HCT116 (cell line): ENCODE results near the gene SLC1A3. TPM values are rescaled to one million over a fixed set of nuclear protein-coding genes. Genes with fewer than 3 reads are reported as not detected.

Experiments used
- ATAC-seq: fragments of 200-7000 bp; cut with Tn5 transposase; 2 replicates; pipeline ENCODE4 v1.9.1; 2020; ENCODE audit warnings: mild to moderate bottlenecking, moderate library complexity
- BruUV-seq: library from RNA; stranded (reverse); fragments of 400-500 nt; replicated peaks from 2 replicates; lab custom pipeline; 2021; lab: Mats Ljungman, UMichigan
- CTCF ChIA-PET: fragments of 300-600 bp; sonication (Branson Sonifier 250); formaldehyde crosslinking; loops from one replicate; lab custom pipeline; 2021; ENCODE audit warnings: antibody characterized with exemption; lab: Charles Lee
- POLR2A ChIA-PET: fragments of 300-600, 350-600 bp; sonication (Branson Sonifier 250); formaldehyde crosslinking; loops from one replicate; lab custom pipeline; 2021; ENCODE audit warnings: antibody characterized with exemption; lab: Charles Lee
- RAD21 ChIA-PET, 2 experiments: fragments of 300-600 bp; sonication (Branson Sonifier 250); formaldehyde crosslinking; loops; one replicate each; lab custom pipeline; 2023; ENCODE audit warnings: low total read pairs in 2 of 2; ENCODE audit not compliant: uncharacterized antibody in 2 of 2, unreplicated experiment in 2 of 2, low non-redundant PET in 1 of 2; lab: Charles Lee
- DNase-seq: peaks from one replicate; pipeline ENCODE4 v3.0.0-alpha.2; 2010; ENCODE audit warnings: low read depth, low spot score
- H2AFZ ChIP-seq: fragments of 200-600 bp; shearing (Covaris generic), sonication (generic); 2 replicates; pipeline ENCODE4 v1.6.1; 2017; ENCODE audit warnings: low read depth, mixed run types, mixed read lengths, antibody characterized with exemption, low read length; ENCODE audit not compliant: poor library complexity, severe bottlenecking
- H3K27ac ChIP-seq: 2 replicates; pipeline ENCODE4 v1.5.1; 2012; ENCODE audit warnings: low read depth, low read length
- H3K27me3 ChIP-seq: fragments of 200-600 bp; sonication (generic); 2 replicates; pipeline ENCODE4 v1.6.1; 2016; ENCODE audit warnings: mixed run types, low read length, mixed read lengths; ENCODE audit not compliant: insufficient read depth
- H3K36me3 ChIP-seq, 2 experiments: fragments of 200-500 bp in 1 of 2; fragments of 200-600 bp in 1 of 2; sonication (Bioruptor generic) in 1 of 2; sonication (generic) in 1 of 2; 2 replicates each; pipeline versions ENCODE4 v1.5.1 to v1.6.1; 2014 to 2016; ENCODE audit warnings: low read length in 2 of 2, inconsistent platforms in 1 of 2, mixed read lengths in 1 of 2, mixed run types in 1 of 2; ENCODE audit not compliant: insufficient read depth in 2 of 2, control insufficient read depth in 1 of 2
- H3K4me1 ChIP-seq, 2 experiments: fragments of 200-600 bp in 1 of 2; sonication (generic) in 1 of 2; 2 replicates each; pipeline versions ENCODE4 v1.5.1 to v1.6.1; 2012 to 2017; ENCODE audit warnings: low read length in 2 of 2, inconsistent platforms in 1 of 2, mild to moderate bottlenecking in 1 of 2, mixed read lengths in 1 of 2, mixed run types in 1 of 2, moderate library complexity in 1 of 2; ENCODE audit not compliant: insufficient read depth in 2 of 2, control insufficient read depth in 1 of 2
- H3K4me2 ChIP-seq: fragments of 200-600 bp; sonication (generic); 2 replicates; pipeline ENCODE4 v1.6.1; 2017; ENCODE audit warnings: mixed run types, low read length, mixed read lengths
- H3K4me3 ChIP-seq, 2 experiments: fragments of 200-600 bp in 1 of 2; sonication (generic) in 1 of 2; replicated peaks in 1 of 2; 2 replicates each; pipeline ENCODE4 v1.5.1; 2011 to 2016; ENCODE audit warnings: low read length in 2 of 2, control low read depth in 1 of 2, low read depth in 1 of 2, mild to moderate bottlenecking in 1 of 2, mixed read lengths in 1 of 2, mixed run types in 1 of 2
- H3K79me2 ChIP-seq: fragments of 200-600 bp; sonication (generic); 2 replicates; pipeline ENCODE4 v1.6.1; 2017; ENCODE audit warnings: mild to moderate bottlenecking, mixed run types, low read length, moderate library complexity, mixed read lengths; ENCODE audit not compliant: insufficient read depth
- H3K9ac ChIP-seq: fragments of 200-600 bp; sonication (generic); 2 replicates; pipeline ENCODE4 v1.6.1; 2016; ENCODE audit warnings: low read length, mixed read lengths
- H3K9me2 ChIP-seq: fragments of 200-600 bp; sonication (generic), shearing (Covaris generic); 2 replicates; pipeline ENCODE4 v1.6.1; 2017; ENCODE audit warnings: mixed run types, mild to moderate bottlenecking, moderate library complexity; ENCODE audit not compliant: insufficient read depth
- H3K9me3 ChIP-seq, 2 experiments: fragments of 200-500 bp in 1 of 2; fragments of 200-600 bp in 1 of 2; sonication (Bioruptor generic) in 1 of 2; sonication (generic) in 1 of 2; 2 replicates each; pipeline ENCODE4 v1.6.1; 2014 to 2017; ENCODE audit warnings: low read length in 2 of 2, mixed read lengths in 2 of 2, inconsistent platforms in 1 of 2, low read depth in 1 of 2, mild to moderate bottlenecking in 1 of 2, mixed run types in 1 of 2, moderate library complexity in 1 of 2; ENCODE audit not compliant: control insufficient read depth in 1 of 2, insufficient read depth in 1 of 2
- H4K20me1 ChIP-seq: fragments of 200-600 bp; sonication (generic), shearing (Covaris generic); 2 replicates; pipeline ENCODE4 v1.6.1; 2017; ENCODE audit warnings: mixed run types, mild to moderate bottlenecking, moderate library complexity; ENCODE audit not compliant: insufficient read depth
- CBX3 ChIP-seq: IDR thresholded peaks from 2 replicates; pipeline ENCODE4 v1.6.1; 2012; ENCODE audit warnings: low read depth
- EZH2 ChIP-seq: fragments of 200-600 bp; sonication (generic); IDR thresholded peaks from 2 replicates; pipeline ENCODE4 v1.6.1; 2017; ENCODE audit warnings: antibody characterized with exemption, mixed run types
- FOSL1 ChIP-seq: IDR thresholded peaks from 2 replicates; pipeline ENCODE4 v1.6.1; 2012; ENCODE audit warnings: low read depth
- JUND ChIP-seq: IDR thresholded peaks from 2 replicates; pipeline ENCODE4 v1.6.1; 2012
- POLR2A ChIP-seq: IDR thresholded peaks from 2 replicates; pipeline ENCODE4 v1.7.0; 2011; ENCODE audit warnings: borderline replicate concordance; ENCODE audit not compliant: insufficient read depth, insufficient read length; ENCODE audit errors: extremely low read depth
- POLR2AphosphoS5 ChIP-seq: IDR thresholded peaks from 2 replicates; pipeline ENCODE4 v1.6.1; 2011; ENCODE audit warnings: mild to moderate bottlenecking, low read depth, low read length, moderate library complexity
- SP1 ChIP-seq: IDR thresholded peaks from 2 replicates; pipeline ENCODE4 v1.6.1; 2012; ENCODE audit warnings: low read depth
- SRF ChIP-seq: IDR thresholded peaks from 2 replicates; pipeline ENCODE4 v1.6.1; 2012; ENCODE audit warnings: low read depth
- TCF7L2 ChIP-seq: IDR thresholded peaks from 2 replicates; pipeline ENCODE4 v1.7.0; 2011; ENCODE audit warnings: borderline replicate concordance, inconsistent platforms; ENCODE audit not compliant: insufficient read depth, insufficient read length; ENCODE audit errors: extremely low read depth
- YY1 ChIP-seq: IDR thresholded peaks from 2 replicates; pipeline ENCODE4 v1.6.1; 2011; ENCODE audit warnings: low read length, low read depth, moderate library complexity, mild to moderate bottlenecking; ENCODE audit not compliant: insufficient replicate concordance; ENCODE audit errors: extremely low read depth
- intact Hi-C: fragments of 100-400 bp; cut with micrococcal nuclease; formaldehyde crosslinking; loops from 2 replicates; pipeline ENCODE4 v1.10.0; 2022
- total RNA-seq: library from RNA; stranded (reverse); gene quantifications from one replicate; pipeline ENCODE4 v1.2.1, GENCODE V29; 2021; ENCODE audit not compliant: unreplicated experiment
- TF ChIP-seq, protein P1 (sequence below): IDR thresholded peaks from 2 replicates; pipeline ENCODE4 v1.6.1; 2011; ENCODE audit warnings: mild to moderate bottlenecking, low read length, moderate library complexity; ENCODE audit not compliant: insufficient replicate concordance; ENCODE audit errors: extremely low read depth
- TF ChIP-seq, protein P2 (sequence below): IDR thresholded peaks from 2 replicates; pipeline ENCODE4 v1.6.1; 2012; ENCODE audit warnings: low read depth
- TF ChIP-seq, protein P3 (sequence below): IDR thresholded peaks from 2 replicates; pipeline ENCODE4 v1.6.1; 2012

SLC1A3 gene
- total RNA-seq, 1 experiment from 2014 or later, result 12.9 TPM

DNA sequence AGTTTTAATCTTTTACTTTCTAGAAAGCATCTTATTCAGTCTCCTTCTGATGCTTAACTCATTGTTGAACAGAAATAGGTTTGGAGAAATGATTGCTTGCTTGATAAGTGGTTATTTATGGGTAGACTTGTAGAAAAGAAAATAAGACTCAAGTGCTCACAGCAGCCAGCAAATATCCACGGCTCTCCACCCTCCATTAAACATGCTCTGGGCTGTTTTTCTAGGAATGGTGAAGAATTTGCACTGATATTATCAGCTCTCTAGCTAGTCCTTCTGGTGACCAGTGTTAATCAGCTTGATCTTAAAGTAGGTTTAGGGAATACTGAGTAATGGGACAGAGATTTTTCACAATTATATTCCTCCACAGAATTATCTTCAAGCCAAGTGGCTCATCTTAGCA, 60.6 kb downstream of the SLC1A3 start:
- CTCF ChIA-PET, result interaction anchor here (1.1 kb wide), 1 partner anchor 304 kb away, joined by 3 read pairs; no protein-coding TSS in a partner anchor
- Histone ChIP-seq H3K27ac (no peak overlapping the region), H3K79me2 (no peaks in the 10 kb centered on the region), H3K27me3 (no peaks in the 10 kb centered on the region), H3K9ac (no peak overlapping the region), H4K20me1 (no peaks in the 10 kb centered on the region), H3K36me3 (no peaks in the 10 kb centered on the region), H3K9me2 (no peaks in the 10 kb centered on the region), H3K4me1 (peaks cover 14 to 23% of the 10 kb centered on the region in 2 experiments), H2AFZ (no peak overlapping the region), H3K9me3 (no peaks in the 10 kb centered on the region), H3K4me2 (no peak overlapping the region), H3K4me3 (no peak overlapping the region)
- TF ChIP-seq, protein P1, sequence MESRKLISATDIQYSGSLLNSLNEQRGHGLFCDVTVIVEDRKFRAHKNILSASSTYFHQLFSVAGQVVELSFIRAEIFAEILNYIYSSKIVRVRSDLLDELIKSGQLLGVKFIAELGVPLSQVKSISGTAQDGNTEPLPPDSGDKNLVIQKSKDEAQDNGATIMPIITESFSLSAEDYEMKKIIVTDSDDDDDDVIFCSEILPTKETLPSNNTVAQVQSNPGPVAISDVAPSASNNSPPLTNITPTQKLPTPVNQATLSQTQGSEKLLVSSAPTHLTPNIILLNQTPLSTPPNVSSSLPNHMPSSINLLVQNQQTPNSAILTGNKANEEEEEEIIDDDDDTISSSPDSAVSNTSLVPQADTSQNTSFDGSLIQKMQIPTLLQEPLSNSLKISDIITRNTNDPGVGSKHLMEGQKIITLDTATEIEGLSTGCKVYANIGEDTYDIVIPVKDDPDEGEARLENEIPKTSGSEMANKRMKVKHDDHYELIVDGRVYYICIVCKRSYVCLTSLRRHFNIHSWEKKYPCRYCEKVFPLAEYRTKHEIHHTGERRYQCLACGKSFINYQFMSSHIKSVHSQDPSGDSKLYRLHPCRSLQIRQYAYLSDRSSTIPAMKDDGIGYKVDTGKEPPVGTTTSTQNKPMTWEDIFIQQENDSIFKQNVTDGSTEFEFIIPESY, result no peak
- no peak for TF ChIP-seq EZH2
- no peak for TF ChIP-seq SRF
- no peak for TF ChIP-seq FOSL1
- TF ChIP-seq POLR2AphosphoS5, result no peak
- TF ChIP-seq, protein P2, sequence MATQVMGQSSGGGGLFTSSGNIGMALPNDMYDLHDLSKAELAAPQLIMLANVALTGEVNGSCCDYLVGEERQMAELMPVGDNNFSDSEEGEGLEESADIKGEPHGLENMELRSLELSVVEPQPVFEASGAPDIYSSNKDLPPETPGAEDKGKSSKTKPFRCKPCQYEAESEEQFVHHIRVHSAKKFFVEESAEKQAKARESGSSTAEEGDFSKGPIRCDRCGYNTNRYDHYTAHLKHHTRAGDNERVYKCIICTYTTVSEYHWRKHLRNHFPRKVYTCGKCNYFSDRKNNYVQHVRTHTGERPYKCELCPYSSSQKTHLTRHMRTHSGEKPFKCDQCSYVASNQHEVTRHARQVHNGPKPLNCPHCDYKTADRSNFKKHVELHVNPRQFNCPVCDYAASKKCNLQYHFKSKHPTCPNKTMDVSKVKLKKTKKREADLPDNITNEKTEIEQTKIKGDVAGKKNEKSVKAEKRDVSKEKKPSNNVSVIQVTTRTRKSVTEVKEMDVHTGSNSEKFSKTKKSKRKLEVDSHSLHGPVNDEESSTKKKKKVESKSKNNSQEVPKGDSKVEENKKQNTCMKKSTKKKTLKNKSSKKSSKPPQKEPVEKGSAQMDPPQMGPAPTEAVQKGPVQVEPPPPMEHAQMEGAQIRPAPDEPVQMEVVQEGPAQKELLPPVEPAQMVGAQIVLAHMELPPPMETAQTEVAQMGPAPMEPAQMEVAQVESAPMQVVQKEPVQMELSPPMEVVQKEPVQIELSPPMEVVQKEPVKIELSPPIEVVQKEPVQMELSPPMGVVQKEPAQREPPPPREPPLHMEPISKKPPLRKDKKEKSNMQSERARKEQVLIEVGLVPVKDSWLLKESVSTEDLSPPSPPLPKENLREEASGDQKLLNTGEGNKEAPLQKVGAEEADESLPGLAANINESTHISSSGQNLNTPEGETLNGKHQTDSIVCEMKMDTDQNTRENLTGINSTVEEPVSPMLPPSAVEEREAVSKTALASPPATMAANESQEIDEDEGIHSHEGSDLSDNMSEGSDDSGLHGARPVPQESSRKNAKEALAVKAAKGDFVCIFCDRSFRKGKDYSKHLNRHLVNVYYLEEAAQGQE, result no peak
- no peak for TF ChIP-seq POLR2A
- TF ChIP-seq, protein P3, sequence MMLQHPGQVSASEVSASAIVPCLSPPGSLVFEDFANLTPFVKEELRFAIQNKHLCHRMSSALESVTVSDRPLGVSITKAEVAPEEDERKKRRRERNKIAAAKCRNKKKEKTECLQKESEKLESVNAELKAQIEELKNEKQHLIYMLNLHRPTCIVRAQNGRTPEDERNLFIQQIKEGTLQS, result no peak
- no peak for TF ChIP-seq JUND
- no peak for TF ChIP-seq YY1
- no peak for TF ChIP-seq SP1
- no peak for TF ChIP-seq CBX3
- TF ChIP-seq TCF7L2, result no peak
- ATAC-seq (no peak), DNase-seq (no peak)
- RAD21 ChIA-PET, result no interaction called here
- POLR2A ChIA-PET, result no interaction called here
- no TSS peak for BruUV-seq
- intact Hi-C loops, result no loop called here
